ENCODE results near the gene IL7R.
A peak's percentile ranks its signal among the peaks of the same experiment; 100 is the strongest.

IL7R gene

GRCh38 chr5:35904443-35905132 lies 47.9 kb downstream of the IL7R start:
- DNase-seq (ENCODE audit: low spot score): no peak

- no peak for DNase-seq (ENCODE audit: low spot score)
These were observed 51.5 kb downstream of the IL7R start for GRCh38 chr5:35908228-35908627.

- no peak for DNase-seq (ENCODE audit: low spot score)
These were observed 52.1 kb downstream of the IL7R start for GRCh38 chr5:35908814-35909213.

- DNase-seq (ENCODE audit: low spot score): no peak
These were observed 62.5 kb downstream of the IL7R start for GRCh38 chr5:35919191-35919590.

- no peak for DNase-seq (ENCODE audit: low spot score)
These were observed 64.2 kb downstream of the IL7R start for GRCh38 chr5:35920890-35921289.

- DNase-seq (ENCODE audit: low spot score): peak; percentile 19
These were observed 65.2 kb downstream of the IL7R start for GRCh38 chr5:35921930-35922329.

GRCh38 chr5:35922468-35922867 lies 65.8 kb downstream of the IL7R start:
- DNase-seq (ENCODE audit: low spot score): no peak

GRCh38 chr5:35924122-35924949 lies 67.6 kb downstream of the IL7R start:
- no peak for DNase-seq (ENCODE audit: low spot score)

- peak; percentile 91 for DNase-seq (ENCODE audit: low spot score)
These were observed 68.4 kb downstream of the IL7R start for GRCh38 chr5:35924950-35925722.

- peak; percentile 71 for DNase-seq (ENCODE audit: low spot score)
These were observed 69.8 kb downstream of the IL7R start for GRCh38 chr5:35926389-35927051.
